Stimulated activated CD4-positive, alpha-beta T cell treated with anti-CD3 and anti-CD28 coated beads, Interleukin-1b, Interleukin-23, amount 100 ng/mL, for 24 hours (primary cell): ENCODE measurements around the gene HSF2BP.
"Not testable (repeated sequence)": the region's sequence is repeated elsewhere in the genome, so short reads cannot be mapped to it uniquely, and the experiment has no call there.

Experiments used
- DNase-seq, 4 experiments: peaks; one replicate each; pipeline ENCODE4 v3.0.0-alpha.2; 2020; ENCODE audit warnings: low read depth in 4 of 4, low spot score in 1 of 4

HSF2BP gene

GRCh38 chr21:43659136-43660000 lies at the start of gene HSF2BP, which contains the start of gene RRP1B:
HSF2BP (minus strand) TSS chr21:43659488; CDS start chr21:43658096, 1,392 bp downstream.
RRP1B (plus strand) TSS chr21:43659560; CDS start chr21:43659665, 105 bp downstream.
- DNase-seq = peak; percentile 52 to 78 (median 68)

- DNase-seq = no peak
Measured at GRCh38 chr21:43708745-43709381, 49.6 kb upstream of the HSF2BP start.

- no peak for DNase-seq
Measured at GRCh38 chr21:43707462-43707861, 48.2 kb upstream of the HSF2BP start.

- no peak for DNase-seq
Measured at GRCh38 chr21:43703035-43703880, 44.0 kb upstream of the HSF2BP start.

GRCh38 chr21:43702785-43703034 lies 43.4 kb upstream of the HSF2BP start:
- no peak for DNase-seq

GRCh38 chr21:43701936-43702784 lies 42.9 kb upstream of the HSF2BP start:
- DNase-seq = no peak

- DNase-seq = no peak
Measured at GRCh38 chr21:43699933-43700599, 40.8 kb upstream of the HSF2BP start.

GRCh38 chr21:43699492-43699777 lies 40.1 kb upstream of the HSF2BP start:
- not testable (repeated sequence) for DNase-seq

- DNase-seq = no peak
Measured at GRCh38 chr21:43697758-43698643, 38.7 kb upstream of the HSF2BP start.

- DNase-seq = no peak
Measured at GRCh38 chr21:43696214-43696613, 36.9 kb upstream of the HSF2BP start.

- no peak for DNase-seq
Measured at GRCh38 chr21:43694437-43695079, 35.3 kb upstream of the HSF2BP start.

- DNase-seq = no peak
Measured at GRCh38 chr21:43693981-43694380, 34.7 kb upstream of the HSF2BP start.

GRCh38 chr21:43692949-43693348 lies 33.7 kb upstream of the HSF2BP start:
- DNase-seq = no peak

GRCh38 chr21:43691801-43692200 lies 32.5 kb upstream of the HSF2BP start:
- no peak for DNase-seq

- no peak for DNase-seq
Measured at GRCh38 chr21:43691086-43691795, 32.0 kb upstream of the HSF2BP start.

GRCh38 chr21:43690346-43690745 lies 31.1 kb upstream of the HSF2BP start:
- DNase-seq = no peak

- DNase-seq = no peak
Measured at GRCh38 chr21:43689556-43690337, 30.5 kb upstream of the HSF2BP start.

GRCh38 chr21:43688906-43689305 lies 29.6 kb upstream of the HSF2BP start:
- DNase-seq = no peak
